EL (cell line): ENCODE data around the gene PYGM.
"Not testable (repeated sequence)": the region's sequence is repeated elsewhere in the genome, so short reads cannot be mapped to it uniquely, and the experiment has no call there.

Experiments
- DNase-seq: peaks from one replicate; pipeline ENCODE4 v3.0.0-alpha.2; 2016

Gene PYGM

GRCh38 chr11:64714666-64715065 lies 45.1 kb downstream of the PYGM start:
- no peak for DNase-seq

GRCh38 chr11:64713781-64714363 lies 45.9 kb downstream of the PYGM start:
- DNase-seq: no peak

GRCh38 chr11:64713016-64713707 lies 46.6 kb downstream of the PYGM start:
- no peak for DNase-seq

- DNase-seq: no peak
Measured at GRCh38 chr11:64712430-64713015, 47.3 kb downstream of the PYGM start.

GRCh38 chr11:64711956-64712362 lies 47.8 kb downstream of the PYGM start:
- no peak for DNase-seq

GRCh38 chr11:64711138-64711955 lies 48.4 kb downstream of the PYGM start:
- DNase-seq: no peak

- DNase-seq: peak; percentile 26
Measured at GRCh38 chr11:64710418-64711137, 49.2 kb downstream of the PYGM start.

DNA sequence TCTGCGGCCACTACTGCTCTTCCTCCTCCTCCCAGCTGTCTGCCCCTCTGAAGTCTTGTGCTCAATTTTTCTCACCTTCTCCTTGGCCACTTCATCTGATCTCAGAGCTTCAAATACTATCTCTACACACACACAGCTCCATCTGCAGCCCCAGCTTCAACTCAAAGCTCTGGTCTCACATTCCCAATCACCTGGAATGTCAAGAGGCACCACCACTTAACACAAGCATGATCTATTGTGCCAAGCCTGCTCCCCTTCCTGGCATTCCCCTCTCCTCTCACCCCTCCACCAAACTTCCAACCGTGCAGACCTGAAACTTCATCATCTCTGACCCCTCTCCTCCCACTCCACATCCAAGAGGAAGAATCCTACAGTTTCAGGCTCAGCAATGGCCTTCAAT lies 54.3 kb downstream of the PYGM start:
- DNase-seq: no peak

DNA sequence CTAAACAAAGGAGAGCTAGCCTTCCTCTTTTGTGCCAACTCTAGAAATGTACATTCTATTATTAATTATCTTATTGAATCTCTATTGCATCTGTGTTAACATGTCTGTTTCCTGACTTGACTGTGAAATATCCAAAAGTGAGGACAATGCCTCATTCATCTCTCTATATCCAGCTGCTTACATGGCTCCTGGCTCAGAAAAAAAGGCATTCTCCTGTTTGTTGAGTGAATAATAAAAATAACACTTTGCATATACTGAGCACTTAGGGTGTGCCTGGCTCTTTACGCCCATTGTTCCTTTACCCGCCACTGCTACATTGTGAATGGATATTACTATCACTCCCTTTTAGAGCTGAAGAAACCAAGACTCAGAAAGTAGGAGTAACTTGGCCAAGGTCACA lies 56.7 kb downstream of the PYGM start:
- no peak for DNase-seq

GRCh38 chr11:64701956-64702355 lies 57.8 kb downstream of the PYGM start:
- DNase-seq: not testable (repeated sequence)

DNA sequence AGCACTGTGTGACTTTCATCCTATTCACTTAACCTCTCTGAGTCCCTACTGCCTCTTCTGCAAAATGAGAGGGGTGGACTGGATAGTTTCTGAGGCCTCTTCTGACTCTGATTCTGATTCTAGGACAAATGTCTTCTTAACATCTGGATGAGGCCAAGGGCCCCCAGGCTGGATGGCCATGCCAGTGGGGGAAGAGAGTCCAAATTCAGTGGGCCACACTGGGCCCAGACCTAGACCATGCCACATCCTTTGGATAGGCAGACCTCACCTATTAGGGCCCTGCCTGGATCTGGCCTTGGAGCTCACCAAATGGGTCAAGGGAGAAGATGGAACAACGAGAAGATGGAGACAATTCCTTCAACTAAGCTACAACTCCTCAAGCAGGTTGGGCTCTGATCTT lies 61.3 kb downstream of the PYGM start:
- no peak for DNase-seq

GRCh38 chr11:64697663-64698375 lies 62.0 kb downstream of the PYGM start:
- DNase-seq: no peak
